HG02885 (cell line): Measurements from ENCODE around the gene LRIG1.

ENCODE experiments used
- ATAC-seq: cut with Tn5 transposase; IDR thresholded peaks from one replicate; pipeline ENCODE4 v1.9.1; 2021; ENCODE audit warnings: mild to moderate bottlenecking; ENCODE audit not compliant: unreplicated experiment, poor library complexity

Gene LRIG1

DNA sequence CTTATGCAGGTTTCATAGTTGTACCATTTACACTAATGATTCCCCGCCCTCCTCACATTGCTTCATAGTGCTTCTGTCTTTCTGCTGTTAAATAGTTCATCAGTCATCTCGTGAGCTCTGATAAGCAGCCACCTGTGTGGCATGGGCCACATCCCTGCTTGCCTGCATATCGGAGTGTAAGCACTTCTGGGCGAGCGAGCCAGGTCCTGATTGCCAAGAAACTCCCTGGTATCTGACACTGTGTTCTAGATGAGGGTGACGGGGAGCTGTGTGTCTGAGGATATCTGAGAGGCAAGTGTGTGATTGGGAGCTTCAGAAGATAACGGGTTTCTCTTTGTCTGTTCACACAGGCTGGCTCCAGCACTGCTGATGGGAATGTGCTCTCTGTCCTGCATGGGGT lies 130.6 kb downstream of the LRIG1 start:
- ATAC-seq: no peak

DNA sequence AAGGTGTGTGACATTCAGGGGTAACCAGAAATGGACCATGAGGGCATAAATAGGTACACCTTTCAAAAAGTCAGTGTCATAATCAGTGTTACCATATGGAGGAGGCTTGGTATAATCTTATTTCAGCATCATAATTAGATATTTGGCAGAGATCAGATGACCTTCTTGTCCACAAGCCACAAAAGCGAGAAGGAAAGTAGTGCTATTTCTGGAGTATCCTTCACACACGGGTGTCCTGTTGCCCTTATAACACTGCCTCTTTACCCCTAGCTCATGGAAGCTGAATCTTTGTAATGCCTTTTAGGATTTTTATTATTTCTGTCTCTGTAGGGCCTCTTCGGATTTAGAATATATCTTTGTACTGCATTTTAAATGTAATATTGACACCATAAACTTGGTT lies 132.8 kb downstream of the LRIG1 start:
- no peak for ATAC-seq

DNA sequence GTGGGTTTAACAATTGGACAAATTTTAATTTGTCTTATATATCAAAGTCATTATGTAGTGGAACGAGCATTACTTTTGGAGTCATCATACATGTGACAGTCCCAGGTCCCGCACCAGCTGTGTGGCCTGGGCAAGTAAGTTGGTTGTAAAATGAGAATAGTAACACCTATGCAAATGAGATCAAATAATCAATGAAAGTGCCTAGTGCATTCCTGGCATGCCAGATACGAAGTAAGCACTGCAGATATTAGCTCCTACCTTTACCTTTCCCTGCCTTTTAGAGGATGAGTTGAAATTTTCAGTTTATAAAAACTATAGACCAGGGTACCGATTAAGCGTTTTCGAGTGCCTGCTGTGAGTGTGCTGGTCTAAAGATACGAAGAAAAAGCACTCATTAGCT lies 134.1 kb downstream of the LRIG1 start:
- ATAC-seq: no peak

DNA sequence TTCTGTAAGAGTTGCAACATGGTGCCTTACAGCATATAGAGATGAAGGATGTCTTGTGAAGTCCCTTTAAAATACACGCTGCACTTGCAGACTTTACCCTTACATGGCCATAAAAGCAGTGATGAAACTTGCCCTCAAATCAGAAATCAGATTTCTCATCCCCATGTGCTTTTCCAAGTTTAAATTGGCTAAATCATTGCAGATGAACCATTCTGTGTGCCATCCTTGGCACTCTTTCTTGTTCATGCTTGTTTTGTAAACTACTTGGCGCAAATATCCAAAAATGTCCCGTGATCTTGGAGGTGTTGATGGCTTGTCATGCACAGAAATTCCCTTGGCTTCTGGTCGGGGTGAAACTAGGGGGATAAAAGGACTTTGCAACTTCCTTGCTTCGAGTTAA lies 135.7 kb downstream of the LRIG1 start:
- ATAC-seq: no peak

DNA sequence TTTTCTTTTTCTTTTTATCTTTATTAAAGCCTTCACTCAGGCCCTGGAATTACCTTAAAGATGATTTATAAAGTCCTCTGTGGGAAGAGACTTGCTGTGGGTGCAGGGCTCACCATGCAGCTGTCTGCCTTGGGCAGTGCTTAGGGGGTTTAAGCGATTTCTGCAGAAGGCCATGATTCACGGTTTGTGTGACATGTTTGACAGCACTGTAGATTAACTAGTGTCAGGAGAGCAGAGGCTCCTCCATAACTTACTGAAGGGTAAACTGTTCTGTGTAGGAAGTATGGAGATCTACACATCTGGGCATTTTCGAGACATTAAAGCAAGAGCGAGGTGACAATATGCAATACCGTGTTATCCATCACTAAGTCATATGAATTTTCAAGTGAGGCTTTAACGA lies 137.7 kb downstream of the LRIG1 start:
- ATAC-seq: no peak

DNA sequence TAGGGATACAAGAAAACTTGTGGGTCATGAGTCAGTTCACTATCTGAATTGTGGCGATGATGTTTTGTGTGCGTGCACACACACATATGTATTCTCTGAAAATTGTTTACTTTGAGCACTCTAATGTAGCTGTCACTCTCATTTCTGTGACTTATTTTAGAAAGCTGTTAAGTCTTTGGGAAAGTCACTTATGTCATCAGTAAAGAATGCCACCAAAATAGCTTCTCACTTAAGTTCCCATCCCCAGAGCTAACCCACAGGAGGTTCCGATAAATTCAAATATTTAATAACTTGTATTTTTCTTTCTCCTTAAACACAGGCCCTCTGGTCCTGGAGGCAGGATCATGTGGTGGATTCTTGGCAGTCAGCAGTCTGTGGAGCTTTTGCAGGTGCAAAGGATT lies 138.3 kb downstream of the LRIG1 start:
- ATAC-seq: no peak

DNA sequence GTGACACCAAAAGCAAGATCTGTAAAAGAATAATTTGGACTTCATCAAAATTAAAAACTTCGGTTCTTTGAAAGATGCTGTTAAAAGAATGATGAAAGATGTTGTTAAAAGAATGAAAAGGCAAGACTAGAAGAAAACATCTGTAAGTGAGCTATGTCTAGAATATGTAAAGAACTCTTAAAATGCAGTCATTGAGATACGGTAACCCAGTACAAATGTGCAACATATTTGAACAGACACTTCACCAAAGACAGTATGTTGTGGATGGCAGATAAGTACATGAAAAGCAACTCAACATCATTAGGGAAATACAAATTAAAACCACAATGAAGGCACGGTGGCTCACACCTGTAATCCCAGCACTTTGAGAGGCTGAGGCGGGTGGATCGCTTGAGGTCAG lies 139.5 kb downstream of the LRIG1 start:
- ATAC-seq: no peak

DNA sequence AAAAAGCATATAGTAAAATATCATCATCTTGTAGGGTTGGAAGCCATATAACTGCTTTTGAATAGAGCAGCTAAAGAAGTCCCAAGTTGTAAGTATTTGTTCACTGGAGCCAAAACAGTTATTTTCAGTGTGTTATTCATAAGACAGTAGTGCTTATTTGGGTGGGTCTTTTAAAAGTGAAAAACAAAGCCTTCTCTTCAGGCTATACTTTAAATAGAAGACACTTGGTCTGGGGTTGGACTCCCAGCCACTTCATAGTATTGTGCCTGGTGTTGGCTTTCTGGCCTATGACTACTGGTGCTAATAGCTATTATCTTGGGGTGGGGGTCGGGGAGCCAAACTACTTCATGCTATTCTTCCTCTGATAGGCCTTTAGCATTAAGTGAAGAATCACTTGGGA lies 144.8 kb downstream of the LRIG1 start:
- no peak for ATAC-seq

DNA sequence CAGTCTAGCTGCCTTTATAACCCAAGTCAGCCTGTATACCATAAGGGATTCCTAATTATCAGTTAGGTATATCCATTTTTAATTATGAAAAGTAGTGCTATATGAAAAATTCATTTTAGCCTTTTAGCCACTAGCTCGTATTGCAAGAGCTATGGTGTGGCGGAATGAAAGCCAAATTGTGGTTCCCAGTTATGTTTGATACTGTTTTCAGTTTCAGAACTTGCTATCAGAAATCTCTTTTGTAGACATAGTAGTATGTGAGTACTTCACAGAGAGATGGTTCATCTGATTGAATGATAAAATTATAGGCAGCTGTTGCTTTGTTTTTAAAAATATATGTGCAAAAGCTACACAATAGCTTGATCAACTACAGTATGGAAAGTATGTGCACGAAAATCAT lies 145.4 kb downstream of the LRIG1 start:
- peak; percentile 65 for ATAC-seq

DNA sequence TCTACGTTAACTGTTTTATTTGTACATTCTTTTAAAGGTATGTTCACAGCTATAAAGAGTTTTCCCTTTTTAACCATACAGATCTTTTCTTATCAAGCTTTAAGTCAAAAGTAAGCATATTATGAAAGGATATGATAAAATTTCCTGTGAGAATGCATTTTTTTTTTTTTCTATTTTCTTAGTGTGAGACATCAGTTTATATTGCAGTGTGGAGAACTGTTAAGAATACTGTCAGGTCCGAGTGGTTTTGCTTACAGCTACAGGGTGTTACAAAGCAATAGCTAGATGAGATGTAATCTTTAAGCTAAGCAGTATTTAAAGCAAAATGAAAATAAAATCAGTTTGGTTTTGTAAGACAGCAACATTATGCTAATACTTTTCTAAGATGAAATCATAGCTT lies 146.8 kb downstream of the LRIG1 start:
- no peak for ATAC-seq

DNA sequence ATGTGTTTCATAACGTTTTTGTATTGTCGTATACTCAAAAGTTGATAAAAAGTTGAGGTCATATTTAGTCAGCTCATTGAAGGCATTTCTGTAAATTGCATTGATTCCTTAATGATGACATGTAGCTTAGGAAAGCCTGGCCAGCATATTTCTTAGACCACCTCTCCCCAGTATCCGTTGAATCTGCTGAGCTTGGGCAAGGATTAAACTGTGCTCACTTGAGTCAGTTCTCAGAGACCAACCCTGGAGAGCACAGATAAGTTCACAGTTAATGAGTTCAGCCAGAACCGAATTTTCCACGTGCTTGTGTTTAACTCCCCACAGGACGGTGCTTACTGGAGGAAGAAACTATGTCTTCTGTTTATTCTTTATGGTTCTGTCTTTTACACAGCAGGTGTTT lies 147.3 kb downstream of the LRIG1 start:
- no peak for ATAC-seq

DNA sequence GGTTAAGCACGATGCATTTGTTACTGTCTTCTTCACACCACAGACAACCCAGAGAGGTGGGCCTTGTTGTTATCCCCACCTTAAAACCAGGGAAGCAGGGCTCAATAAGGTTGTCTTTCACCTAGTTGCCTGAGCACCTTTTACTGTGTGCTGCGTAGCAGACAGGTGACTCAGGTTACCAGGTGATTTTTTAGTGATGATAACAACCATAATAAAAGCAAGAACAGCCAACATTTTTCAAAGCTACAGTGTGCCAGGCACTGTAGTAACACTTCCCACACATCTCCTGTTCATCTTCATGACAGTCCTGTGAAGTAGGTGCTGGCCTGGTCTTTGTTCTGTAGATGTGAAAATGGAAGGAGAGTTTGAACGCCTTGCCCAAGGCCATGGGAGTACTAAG lies 147.8 kb downstream of the LRIG1 start:
- no peak for ATAC-seq

DNA sequence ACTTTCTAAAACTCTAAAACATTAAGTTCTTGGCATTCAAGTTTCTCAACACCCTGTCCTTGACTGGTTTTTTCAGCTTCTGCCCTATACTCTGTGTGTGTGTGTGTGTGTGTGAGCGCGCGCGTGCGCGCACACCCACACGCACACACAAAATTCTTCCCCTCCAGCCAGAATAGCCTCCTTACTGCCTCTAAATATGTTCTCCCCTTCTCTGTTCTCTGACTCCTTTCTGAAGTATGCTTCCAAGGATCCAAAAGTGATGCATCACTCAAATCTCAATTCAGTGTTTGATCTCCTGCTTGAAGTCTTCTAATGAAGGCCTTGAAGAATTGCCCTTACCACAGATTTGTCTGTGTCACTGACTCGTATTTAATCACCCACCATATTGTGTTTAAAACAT lies 150.2 kb downstream of the LRIG1 start:
- no peak for ATAC-seq

DNA sequence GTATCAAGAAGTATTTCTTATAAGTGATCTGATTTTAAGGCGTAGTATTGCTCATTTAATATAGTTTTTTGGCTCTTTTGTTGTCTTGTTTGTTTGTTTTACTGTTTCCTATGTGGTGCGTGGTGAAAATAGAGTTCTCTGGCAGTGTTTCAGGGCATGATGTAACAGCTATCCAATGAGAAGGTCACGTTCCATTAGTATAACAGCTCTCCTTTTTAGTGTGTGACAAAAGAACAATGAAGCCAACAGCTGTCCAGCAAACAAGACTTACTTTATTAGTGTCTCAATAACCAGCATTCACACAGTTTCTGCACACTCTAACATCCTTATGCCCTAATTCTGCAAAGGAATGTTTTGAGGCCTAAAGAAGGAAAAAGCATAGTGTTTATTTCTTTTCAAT lies 152.1 kb downstream of the LRIG1 start:
- ATAC-seq: no peak

DNA sequence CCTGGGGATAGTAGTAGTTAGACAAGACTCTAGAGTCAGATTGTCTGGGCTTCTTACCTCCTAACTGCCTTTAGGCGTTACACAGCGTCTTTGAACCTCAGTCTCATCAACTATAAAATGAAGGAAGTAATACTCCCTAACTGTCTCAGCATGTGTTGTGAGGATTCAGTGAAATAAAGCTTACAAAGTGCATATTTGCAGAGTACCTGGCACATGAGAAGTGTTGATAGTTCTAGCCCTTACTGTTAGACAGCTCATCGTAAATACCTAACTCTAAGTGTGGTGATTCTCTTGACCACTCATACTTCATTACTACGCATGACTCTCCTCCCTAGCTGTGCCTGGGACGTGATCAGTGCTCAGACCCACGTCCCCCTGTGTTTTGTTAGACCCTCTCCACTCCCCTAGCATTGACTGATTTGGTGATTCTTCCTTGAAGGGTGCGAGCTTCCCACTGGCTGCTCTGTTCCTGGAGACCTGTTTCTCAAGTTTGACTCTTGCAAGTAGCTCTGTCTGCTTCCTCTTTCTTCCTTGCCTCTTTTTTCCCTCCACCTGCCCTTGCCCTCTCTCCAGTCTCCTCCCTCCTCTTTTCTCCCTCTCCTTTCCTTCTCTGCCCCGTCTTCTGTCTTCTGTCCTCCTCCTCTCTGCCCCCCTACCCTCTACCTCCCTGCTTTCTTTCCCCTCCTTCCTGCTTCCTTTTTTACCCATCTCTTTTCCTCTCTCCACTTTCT lies 155.8 kb downstream of the LRIG1 start:
- no peak for ATAC-seq

DNA sequence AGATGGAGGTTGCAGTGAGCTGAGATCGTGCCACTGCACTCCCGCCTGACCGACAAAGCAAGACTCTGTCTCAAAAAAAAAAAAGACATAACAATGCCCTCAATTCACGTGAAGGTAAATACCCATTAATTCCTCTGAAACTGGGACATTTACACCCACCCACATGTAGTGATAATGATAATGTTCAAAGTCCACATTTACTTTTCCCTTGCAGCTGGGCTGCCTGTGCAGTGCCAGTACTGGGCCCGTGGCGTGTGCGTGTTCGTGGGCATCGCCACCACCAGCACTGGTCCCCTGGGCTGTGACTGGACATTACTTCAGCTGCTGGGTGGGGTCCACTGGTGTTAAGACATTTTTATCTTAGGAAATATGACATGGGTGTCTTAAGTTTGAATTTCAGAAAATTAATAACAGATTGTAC lies 156.4 kb downstream of the LRIG1 start:
- ATAC-seq: no peak

DNA sequence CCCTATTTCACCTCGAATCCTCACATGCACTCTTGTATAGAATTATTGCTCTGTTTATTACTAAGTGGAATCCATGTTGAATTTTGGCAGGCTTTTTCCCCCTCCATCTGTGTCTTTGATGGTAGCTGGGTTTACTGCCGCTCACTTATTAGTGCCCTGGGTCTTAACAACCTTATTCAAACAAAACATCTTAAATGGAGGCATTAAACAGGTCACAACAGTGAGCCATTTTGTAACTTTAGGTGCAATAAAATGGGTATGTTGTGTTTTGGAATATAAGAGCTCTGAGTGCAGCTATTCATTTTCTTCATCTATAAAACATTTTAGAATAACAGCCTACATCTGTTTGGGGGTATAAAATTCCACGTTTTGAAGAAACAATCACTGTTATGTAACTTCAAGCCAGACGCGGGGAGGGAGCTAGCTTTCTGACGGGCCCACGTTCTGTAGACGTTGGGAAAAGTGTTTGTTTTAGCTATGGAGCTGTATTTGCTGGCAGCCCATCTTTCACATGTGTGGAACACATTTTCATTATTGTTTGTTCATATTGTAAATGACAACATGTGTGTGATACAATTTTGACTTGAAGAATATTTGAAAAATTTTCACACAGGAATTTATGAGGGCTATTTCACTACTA lies 158.0 kb downstream of the LRIG1 start:
- ATAC-seq: no peak

DNA sequence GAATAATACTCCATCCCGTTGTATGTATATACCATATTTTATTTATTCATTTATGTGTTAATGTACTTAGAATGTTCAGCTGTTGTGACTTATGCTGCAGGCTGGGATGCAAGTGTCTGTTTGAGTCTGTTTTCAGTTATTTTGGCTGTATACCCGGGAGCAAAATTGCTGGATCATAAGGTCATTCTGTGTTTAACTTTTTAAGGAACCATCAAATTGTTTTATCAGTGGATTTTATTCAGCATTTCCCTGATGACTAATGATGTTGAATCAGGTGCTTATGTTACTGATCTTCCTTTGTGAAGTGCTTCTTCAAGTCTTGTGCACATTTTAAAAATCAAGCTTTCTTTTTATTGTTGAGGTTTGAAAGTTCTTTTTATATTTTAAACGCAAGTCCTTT lies 161.9 kb downstream of the LRIG1 start:
- ATAC-seq: no peak

DNA sequence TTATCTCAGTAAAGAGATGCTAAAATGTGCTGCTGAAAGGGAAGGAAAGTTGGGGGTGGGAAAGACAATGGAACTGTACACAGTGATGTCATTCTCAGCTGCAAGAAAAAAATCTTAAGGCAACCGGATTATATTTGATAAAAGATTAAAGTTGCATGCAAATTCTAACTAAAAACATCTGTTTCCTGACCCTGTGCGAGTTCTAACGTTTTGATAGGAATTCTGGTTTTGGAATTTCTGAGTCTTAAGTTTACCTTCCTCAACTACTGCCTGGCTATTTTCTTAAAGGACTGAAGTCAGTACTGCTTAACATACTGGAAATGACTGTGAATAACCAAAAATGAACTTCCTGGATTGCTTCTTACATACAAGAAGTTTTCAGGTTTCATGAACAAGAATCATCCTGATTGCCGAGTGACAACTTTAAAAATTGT lies 164.5 kb downstream of the LRIG1 start:
- no peak for ATAC-seq

DNA sequence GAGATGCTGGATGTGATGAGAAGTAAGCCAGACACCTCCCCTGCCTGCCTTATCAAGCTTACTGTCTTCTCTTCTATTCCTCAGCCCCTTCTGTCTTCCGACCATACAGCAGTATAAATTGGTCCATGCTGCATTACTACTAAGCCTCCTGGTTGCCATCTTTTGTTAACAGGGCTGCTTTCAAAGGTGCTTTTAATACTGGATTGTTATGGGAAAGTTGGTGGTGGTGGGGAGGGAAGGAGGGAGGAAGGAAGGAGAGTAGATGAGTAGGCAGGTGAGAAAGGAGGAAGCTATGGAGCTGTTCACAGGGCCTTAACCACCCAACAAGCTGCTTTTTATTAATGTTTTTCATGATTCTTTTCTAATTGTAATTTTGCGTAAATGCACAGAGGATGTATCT lies 165.2 kb downstream of the LRIG1 start:
- ATAC-seq: no peak
